ENCODE data around the gene TMEM18.

The TMEM18 gene

DNA sequence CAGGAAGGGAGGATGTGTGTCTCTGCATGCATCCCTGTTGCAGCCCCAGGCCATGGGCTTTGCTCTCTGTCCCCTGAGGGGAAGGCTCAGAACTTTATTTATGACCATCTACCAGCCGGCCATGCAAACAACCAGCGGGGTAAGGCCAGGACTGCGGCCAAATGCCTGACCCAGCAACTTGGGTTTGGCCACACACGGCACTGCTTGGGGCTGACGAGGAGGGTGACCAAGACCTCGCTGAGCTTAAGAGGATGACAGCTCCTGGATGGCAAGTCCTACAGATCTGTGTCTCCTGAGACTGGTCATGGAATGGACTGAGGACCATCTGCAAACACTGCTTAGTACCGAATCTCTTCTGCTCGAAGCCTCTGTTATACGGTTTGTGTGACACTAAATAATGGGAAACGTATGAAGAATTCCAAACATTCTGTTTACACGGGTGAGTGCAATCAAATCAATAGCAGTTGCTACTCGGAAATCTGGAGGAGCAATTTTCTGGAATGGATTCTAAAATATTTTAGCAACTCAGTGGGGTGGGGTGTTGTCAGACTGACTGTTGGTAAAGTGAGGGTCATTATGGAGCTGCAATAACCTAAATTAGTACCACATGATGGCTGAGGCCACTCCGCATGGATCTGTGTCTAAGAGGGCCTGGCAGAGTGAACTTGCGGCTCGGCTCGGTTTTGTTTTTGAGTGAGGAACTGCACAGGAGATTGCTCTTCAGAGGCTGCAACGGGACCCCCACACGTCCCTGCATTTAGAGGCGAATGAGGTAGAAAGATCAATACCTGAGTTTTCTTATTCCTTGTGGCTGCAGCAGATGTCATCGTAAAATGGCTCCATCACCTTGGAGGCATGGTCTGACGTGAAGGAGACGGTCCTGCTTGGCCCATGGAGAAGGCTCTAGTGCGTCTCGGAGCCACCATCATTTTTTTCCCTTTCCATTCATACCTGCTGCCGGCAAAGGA, 26.6 kb downstream of the TMEM18 start:
- DNase-seq (ENCODE audit: low spot score) = no peak
- TF ChIP-seq, protein P1, sequence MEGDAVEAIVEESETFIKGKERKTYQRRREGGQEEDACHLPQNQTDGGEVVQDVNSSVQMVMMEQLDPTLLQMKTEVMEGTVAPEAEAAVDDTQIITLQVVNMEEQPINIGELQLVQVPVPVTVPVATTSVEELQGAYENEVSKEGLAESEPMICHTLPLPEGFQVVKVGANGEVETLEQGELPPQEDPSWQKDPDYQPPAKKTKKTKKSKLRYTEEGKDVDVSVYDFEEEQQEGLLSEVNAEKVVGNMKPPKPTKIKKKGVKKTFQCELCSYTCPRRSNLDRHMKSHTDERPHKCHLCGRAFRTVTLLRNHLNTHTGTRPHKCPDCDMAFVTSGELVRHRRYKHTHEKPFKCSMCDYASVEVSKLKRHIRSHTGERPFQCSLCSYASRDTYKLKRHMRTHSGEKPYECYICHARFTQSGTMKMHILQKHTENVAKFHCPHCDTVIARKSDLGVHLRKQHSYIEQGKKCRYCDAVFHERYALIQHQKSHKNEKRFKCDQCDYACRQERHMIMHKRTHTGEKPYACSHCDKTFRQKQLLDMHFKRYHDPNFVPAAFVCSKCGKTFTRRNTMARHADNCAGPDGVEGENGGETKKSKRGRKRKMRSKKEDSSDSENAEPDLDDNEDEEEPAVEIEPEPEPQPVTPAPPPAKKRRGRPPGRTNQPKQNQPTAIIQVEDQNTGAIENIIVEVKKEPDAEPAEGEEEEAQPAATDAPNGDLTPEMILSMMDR (IDR thresholded peaks at IDR 0.05; ENCODE audit: extremely low read depth, missing control alignments) = no peak

DNA sequence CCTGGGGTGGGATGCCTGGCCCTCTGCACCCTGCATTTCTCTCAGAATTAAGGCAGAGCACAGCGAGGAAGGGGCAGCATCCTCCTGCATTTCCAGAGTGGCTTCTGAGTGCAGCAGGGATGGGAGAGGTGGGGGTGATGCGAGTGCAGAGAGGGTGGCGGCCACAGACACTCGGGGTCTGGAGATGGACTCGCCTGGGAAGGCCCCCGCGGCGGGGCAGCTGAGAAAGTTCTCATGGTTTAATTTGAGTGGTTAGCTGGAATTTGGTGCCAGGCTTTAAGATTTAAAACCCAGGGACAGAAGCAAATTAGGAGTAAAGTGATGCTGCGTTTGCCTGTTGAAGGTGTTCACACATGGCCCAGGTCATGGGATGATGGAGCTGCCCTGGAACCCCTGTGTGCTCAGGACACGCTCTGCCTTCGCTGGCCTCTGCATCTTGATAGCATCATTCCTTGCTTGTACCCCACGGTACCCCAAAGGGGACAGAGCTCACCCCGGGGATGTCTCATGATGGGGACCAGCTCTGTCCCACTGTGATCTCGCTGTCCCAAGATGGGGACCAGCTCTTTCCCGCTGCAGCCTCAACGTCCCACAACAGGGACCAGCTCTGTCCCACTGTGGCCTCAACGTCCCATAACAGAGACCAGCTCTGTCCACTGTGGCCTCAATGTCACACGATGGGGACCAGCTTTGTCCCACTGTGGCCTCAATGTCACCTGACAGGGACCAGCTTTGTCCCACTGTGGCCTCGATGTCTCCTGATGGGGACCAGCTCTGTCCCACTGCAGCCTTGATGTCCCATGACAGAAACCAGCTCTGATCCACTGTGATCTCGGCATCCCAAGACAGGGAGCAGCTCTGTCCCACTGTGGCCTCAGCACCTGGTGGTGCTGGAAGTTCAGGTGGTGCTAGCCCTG, 27.5 kb downstream of the TMEM18 start:
- TF ChIP-seq, protein P1 (IDR thresholded peaks at IDR 0.05; ENCODE audit: extremely low read depth, missing control alignments) = no peak
- no peak for DNase-seq (ENCODE audit: low spot score)

DNA sequence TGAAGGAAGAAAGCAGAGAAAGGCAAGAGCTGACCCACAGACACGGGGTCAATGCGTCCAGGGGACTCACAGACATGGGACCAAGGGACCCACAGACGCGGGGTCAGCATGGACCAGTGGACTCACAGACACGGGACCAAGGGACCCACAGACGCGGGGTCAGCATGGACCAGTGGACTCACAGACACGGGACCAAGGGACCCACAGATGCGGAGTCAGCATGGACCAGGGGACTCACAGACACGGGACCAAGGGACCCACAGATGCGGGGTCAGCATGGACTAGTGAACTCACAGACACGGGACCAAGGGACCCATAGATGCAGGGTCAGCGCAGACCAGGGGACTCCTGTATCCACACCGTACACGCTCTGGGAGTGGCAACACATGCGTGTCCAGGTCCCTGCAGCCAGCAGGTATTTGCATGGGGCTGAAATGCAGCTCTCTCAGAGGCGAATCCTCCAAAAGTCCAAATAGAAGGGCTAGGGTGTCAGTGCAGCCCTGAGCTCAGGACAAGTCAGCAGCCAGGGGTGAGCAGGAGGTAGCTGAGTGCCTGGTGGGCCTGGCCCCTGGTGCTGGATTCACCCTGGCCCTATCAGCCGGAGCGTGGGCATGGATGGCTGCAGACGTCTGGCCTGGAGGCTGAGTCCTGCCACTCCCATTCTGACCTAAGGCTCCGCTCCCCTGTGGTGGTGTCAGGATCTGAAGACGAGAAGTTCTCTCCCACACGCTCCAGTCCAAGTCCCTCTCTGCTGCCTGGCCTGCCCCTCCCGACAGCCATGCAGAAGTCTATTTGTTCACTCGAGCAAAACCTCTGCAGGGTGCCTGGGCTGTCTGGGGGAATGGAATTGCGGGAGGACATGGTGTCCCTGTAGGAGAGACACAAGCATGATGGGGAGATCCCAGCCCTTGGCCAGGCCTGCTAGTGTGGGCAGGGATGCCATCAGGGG, 28.5 kb downstream of the TMEM18 start:
- TF ChIP-seq, protein P1 (IDR thresholded peaks at IDR 0.05; ENCODE audit: extremely low read depth, missing control alignments) = no peak

DNA sequence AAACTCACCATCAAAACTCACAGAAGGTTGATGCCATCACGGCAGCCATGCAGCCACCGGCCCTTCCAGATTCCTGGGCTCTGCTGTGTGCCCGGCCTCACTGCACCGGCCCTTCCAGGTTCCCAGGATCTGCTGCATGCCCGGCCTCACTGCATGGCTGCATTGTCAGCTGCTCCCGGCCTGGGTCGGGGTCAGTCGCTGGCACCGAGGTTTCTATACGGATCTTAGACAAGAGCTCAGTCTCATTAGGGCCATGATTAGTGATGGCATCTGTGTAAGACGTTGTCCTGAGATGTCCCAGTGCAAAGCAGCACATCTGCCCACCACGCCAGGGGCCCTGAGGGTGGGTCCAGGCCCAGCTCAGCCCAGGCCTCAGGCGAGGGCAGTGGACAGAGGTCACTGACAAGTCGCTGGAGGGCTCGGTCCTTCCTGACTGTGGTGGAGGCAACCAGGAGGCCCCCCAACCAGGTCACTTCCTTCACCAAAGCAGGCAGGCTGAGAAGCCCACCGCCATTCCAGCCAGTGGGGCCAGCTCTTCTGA, 29.4 kb downstream of the TMEM18 start:
- TF ChIP-seq, protein P1 (IDR thresholded peaks at IDR 0.05; ENCODE audit: extremely low read depth, missing control alignments) = no peak
- DNase-seq (ENCODE audit: low spot score) = no peak

More for the DNA sequence above, 28.5 kb downstream of the TMEM18 start:
- DNase-seq (ENCODE audit: low spot score) = no peak

DNA sequence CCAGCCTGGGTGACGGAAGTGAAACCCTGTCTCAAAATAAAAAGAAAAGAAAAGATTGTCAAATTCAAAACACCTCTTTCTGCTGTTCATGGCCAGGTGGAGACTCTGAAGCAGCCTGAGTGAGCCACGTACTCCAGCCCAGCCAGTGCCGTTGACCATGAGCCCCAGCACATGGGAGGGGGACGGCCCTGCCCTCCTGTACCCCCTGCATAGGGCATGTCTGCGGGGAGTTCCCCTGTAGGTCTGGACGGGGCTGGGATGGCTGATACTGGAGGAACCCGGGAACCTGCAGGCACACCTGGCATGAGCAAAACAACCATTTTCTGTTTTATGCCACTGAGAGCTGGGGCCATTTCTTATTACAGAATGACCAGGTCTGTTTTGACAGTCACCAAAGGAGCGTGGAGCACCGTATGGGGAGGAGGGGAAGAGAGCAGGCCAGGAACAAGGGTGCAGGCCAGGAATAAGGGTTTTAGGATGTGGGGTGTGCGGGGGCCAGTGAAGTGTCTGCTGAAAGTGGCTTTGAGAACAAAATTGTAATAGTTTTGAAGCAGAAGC, 30.1 kb downstream of the TMEM18 start:
- TF ChIP-seq, protein P1 (IDR thresholded peaks at IDR 0.05; ENCODE audit: extremely low read depth, missing control alignments) = no peak
- no peak for DNase-seq (ENCODE audit: low spot score)

DNA sequence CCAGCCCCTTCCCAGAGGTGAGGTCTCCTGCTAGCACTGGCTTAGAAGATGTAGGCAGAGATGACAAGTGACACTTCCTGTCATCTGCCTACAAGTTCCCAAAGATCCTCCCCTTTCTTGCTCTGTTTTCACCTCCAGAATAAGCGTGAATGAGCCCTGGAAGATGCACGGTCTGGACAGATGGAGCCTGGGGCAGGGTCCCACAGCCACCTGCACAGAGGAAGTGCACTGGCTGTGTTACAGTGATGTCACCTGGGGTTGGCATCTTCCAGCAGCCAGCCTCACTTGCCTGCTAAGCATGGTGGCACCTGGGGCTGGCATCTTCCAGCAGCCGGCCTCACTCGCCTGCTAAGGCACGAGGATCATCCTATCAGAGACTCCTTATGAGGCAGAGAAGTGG, 32.3 kb downstream of the TMEM18 start:
- DNase-seq (ENCODE audit: low spot score) = no peak
- TF ChIP-seq, protein P1 (IDR thresholded peaks at IDR 0.05; ENCODE audit: extremely low read depth, missing control alignments) = no peak

Data from GM20000 (cell line).